Measurements from ENCODE around the gene SLC12A5.

Gene SLC12A5

GRCh38 chr20:46006022-46006705, 22.9 kb upstream of the SLC12A5 start:
- DNase-seq: no peak

- no peak for DNase-seq
Measured at GRCh38 chr20:46006964-46007363, 22.1 kb upstream of the SLC12A5 start.

GRCh38 chr20:46007671-46008070, 21.3 kb upstream of the SLC12A5 start:
- DNase-seq: no peak

- DNase-seq: no peak
Measured at GRCh38 chr20:46009816-46010215, 19.2 kb upstream of the SLC12A5 start.

- no peak for DNase-seq
Measured at GRCh38 chr20:46010491-46011391, 18.3 kb upstream of the SLC12A5 start.

- no peak for DNase-seq
Measured at GRCh38 chr20:46011631-46012482, 17.2 kb upstream of the SLC12A5 start.

GRCh38 chr20:46012921-46013320, 16.1 kb upstream of the SLC12A5 start:
- DNase-seq: no peak

GRCh38 chr20:46013322-46013828, 15.6 kb upstream of the SLC12A5 start:
- DNase-seq: no peak

- DNase-seq: peak in 6 of 56 donors; percentile 10 to 32 (median 16)
Measured at GRCh38 chr20:46013829-46014516, 15.0 kb upstream of the SLC12A5 start.

GRCh38 chr20:46014517-46015396, 14.3 kb upstream of the SLC12A5 start:
- no peak for DNase-seq

GRCh38 chr20:46017272-46017671, 11.7 kb upstream of the SLC12A5 start:
- no peak for DNase-seq

- DNase-seq: no peak
Measured at GRCh38 chr20:46018112-46018511, 10.9 kb upstream of the SLC12A5 start.

- no peak for DNase-seq
Measured at GRCh38 chr20:46018611-46019010, 10.4 kb upstream of the SLC12A5 start.

GRCh38 chr20:46020555-46020954, 8.5 kb upstream of the SLC12A5 start:
- no peak for DNase-seq

- DNase-seq: peak in 41 of 56 donors; percentile 7 to 76 (median 55)
Measured at GRCh38 chr20:46021361-46022359, 7.4 kb upstream of the SLC12A5 start.

GRCh38 chr20:46022411-46023147, 6.4 kb upstream of the SLC12A5 start:
- peak in 42 of 56 donors; percentile 13 to 75 (median 37) for DNase-seq

- no peak for DNase-seq
Measured at GRCh38 chr20:46023148-46023484, 5.9 kb upstream of the SLC12A5 start.

- no peak for DNase-seq
Measured at GRCh38 chr20:46023999-46024398, 5.0 kb upstream of the SLC12A5 start.

Measured in amygdala (tissue), 56 donors.